PC-3 (cell line): ENCODE measurements around the gene RANBP1.

ENCODE experiments used
- EZH2phosphoT487 ChIP-seq: fragments of 300-600 bp; sonication (generic); IDR thresholded peaks from 2 replicates; pipeline ENCODE4 v1.6.1; 2018; ENCODE audit warnings: mild to moderate bottlenecking, antibody characterized with exemption, low read length, borderline replicate concordance
- TF ChIP-seq, protein P1 (sequence below): fragments of 300-600 bp; sonication (generic); conservative IDR thresholded peaks from 2 replicates; pipeline ENCODE4 v1.5.1; 2017; ENCODE audit warnings: antibody characterized with exemption, low read depth, mild to moderate bottlenecking, low read length

DNA sequence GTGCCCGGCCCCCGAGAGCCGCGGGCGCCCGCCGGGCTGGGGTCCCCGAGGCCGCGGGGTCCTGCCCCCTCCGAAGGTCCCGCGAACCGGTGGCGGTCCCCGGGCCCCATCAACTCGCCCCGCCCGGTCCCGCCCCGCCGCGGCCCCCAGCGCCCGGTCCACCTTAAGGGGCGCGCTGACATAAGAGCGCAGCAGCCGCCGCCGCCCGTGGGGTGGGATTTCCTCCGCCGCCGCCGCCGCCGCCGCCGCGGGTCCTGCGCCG is 15.6 kb downstream of the RANBP1 start, which contains the start of gene ZDHHC8:
- TF ChIP-seq, protein P1, sequence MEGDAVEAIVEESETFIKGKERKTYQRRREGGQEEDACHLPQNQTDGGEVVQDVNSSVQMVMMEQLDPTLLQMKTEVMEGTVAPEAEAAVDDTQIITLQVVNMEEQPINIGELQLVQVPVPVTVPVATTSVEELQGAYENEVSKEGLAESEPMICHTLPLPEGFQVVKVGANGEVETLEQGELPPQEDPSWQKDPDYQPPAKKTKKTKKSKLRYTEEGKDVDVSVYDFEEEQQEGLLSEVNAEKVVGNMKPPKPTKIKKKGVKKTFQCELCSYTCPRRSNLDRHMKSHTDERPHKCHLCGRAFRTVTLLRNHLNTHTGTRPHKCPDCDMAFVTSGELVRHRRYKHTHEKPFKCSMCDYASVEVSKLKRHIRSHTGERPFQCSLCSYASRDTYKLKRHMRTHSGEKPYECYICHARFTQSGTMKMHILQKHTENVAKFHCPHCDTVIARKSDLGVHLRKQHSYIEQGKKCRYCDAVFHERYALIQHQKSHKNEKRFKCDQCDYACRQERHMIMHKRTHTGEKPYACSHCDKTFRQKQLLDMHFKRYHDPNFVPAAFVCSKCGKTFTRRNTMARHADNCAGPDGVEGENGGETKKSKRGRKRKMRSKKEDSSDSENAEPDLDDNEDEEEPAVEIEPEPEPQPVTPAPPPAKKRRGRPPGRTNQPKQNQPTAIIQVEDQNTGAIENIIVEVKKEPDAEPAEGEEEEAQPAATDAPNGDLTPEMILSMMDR: no peak
- TF ChIP-seq EZH2phosphoT487: no peak
